RCC 7860 (cell line): ENCODE measurements around the gene NLRP7.

ENCODE experiments used
- DNase-seq: peaks from one replicate; pipeline ENCODE4 v3.0.0-alpha.2; 2015; ENCODE audit warnings: low spot score
- FAIRE-seq: peaks from 2 replicates; lab custom pipeline; 2012; peaks lifted over from hg19 to GRCh38; lab: Jason Lieb, UNC

The NLRP7 gene

DNA sequence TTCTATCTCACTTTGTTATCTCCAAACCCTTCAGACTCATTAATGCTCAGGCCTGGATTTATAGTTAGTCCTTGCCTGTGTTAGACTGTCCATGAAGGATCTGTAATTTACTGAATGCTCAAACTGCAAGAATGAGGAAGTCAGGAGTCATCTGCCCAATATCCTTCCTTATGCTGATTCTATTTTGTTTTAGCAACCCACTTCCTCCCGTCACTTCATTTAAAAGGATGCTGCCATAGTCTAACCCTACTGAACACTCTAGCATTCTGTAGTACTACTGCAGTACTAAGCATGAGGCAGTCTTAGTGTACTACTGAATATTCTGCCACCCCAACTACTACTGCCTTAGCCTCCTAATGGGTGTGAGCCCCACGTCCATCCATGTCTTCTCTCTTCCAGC, 71.8 kb downstream of the NLRP7 start:
- FAIRE-seq (no peak), DNase-seq (no peak)

GRCh38 chr19:54873990-54874389, 73.3 kb downstream of the NLRP7 start, which contains the start of gene FCAR:
TSS of gene FCAR (plus strand) at chr19:54874235. CDS start at chr19:54874290, 55 bp downstream.
- no peak for DNase-seq
- no peak for FAIRE-seq
